ENCODE measurements around the gene FBXO34. TPM values are rescaled to one million over a fixed set of nuclear protein-coding genes. Genes with fewer than 3 reads are reported as not detected.
"Not testable (repeated sequence)": the region's sequence is repeated elsewhere in the genome, so short reads cannot be mapped to it uniquely, and the experiment has no call there.

Gene FBXO34
- total RNA-seq, 1 experiment from 2014 or later, result 12.0 TPM

DNA sequence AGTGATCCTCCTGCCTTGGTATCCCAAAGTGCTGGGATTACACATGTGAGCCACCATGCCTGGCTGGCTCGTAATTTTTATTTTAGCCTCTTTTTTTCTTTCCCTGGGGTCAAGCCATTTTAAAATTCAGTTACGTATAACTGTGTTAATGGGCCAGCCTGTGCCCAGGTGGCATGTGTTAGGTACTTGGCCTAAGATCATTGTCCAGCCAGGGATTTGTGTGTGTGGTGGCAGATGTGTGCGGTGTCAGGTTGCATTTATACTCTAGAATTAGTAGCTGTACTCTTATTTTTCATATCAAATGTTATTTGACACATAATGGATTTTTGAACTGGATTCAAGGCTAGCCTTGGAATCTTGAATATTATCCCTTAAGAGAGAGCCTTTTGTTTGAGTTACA is 69.3 kb downstream of the FBXO34 start:
- intact Hi-C loops (cut with micrococcal nuclease), result no loop called here
- Mint-ChIP-seq H3K36me3 (ENCODE audit: insufficient read depth, unreplicated experiment) (no peaks in the 10 kb centered on the region), H3K9me3 (ENCODE audit: unreplicated experiment) (no peaks in the 10 kb centered on the region), H3K27ac (ENCODE audit: low read depth, unreplicated experiment) (no peak overlapping the region), H3K27me3 (ENCODE audit: insufficient read depth, unreplicated experiment) (no peaks in the 10 kb centered on the region), H3K4me3 (ENCODE audit: unreplicated experiment) (no peak overlapping the region), H3K4me1 (ENCODE audit: insufficient read depth, unreplicated experiment) (peaks cover 8% of the 10 kb centered on the region)
- no peak for DNase-seq (ENCODE audit: unreplicated experiment)
- TF ChIP-seq, protein P1, sequence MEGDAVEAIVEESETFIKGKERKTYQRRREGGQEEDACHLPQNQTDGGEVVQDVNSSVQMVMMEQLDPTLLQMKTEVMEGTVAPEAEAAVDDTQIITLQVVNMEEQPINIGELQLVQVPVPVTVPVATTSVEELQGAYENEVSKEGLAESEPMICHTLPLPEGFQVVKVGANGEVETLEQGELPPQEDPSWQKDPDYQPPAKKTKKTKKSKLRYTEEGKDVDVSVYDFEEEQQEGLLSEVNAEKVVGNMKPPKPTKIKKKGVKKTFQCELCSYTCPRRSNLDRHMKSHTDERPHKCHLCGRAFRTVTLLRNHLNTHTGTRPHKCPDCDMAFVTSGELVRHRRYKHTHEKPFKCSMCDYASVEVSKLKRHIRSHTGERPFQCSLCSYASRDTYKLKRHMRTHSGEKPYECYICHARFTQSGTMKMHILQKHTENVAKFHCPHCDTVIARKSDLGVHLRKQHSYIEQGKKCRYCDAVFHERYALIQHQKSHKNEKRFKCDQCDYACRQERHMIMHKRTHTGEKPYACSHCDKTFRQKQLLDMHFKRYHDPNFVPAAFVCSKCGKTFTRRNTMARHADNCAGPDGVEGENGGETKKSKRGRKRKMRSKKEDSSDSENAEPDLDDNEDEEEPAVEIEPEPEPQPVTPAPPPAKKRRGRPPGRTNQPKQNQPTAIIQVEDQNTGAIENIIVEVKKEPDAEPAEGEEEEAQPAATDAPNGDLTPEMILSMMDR (IDR thresholded peaks at IDR 0.05; ENCODE audit: unreplicated experiment), result no peak
- ChIA-PET CTCF (interaction anchor here (1.0 kb wide), 1 partner anchor 42 kb away, joined by 4 read pairs; no protein-coding TSS in a partner anchor), POLR2A (no interaction called here)
- no TSS peak for BruUV-seq (replicated peaks)

DNA sequence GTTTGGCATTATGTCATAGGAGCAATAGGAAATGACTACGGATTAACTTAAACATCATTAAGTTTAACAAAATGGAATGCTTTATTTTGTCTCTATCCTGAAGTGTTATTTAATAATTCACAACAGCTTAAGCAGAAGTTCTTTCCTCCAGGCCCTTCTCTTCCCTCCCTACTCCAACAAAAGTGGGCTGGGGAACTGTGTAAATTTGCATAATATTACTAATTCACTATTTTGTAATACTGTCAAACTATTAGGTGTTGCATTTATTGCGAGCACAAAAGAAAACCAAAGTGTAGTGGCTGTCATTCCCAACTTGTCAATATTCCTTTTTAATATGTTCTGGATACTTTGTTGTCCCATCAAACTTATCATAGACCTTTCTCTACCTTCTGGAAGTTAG is 70.6 kb downstream of the FBXO34 start:
- no peaks in the 10 kb centered on the region for H3K36me3 Mint-ChIP-seq (ENCODE audit: insufficient read depth, unreplicated experiment)
- CTCF ChIA-PET, result no interaction called here
- H3K4me1 Mint-ChIP-seq (ENCODE audit: insufficient read depth, unreplicated experiment), result peaks cover 8% of the 10 kb centered on the region
- intact Hi-C loops (cut with micrococcal nuclease), result no loop called here
- DNase-seq (ENCODE audit: unreplicated experiment), result no peak
- no peaks in the 10 kb centered on the region for H3K27me3 Mint-ChIP-seq (ENCODE audit: insufficient read depth, unreplicated experiment)
- H3K4me3 Mint-ChIP-seq (ENCODE audit: unreplicated experiment), result no peak overlapping the region
- H3K9me3 Mint-ChIP-seq (ENCODE audit: unreplicated experiment), result no peaks in the 10 kb centered on the region
- POLR2A ChIA-PET, result interaction anchor here (0.6 kb wide), 1 partner anchor 10 kb away, joined by 3 read pairs; no protein-coding TSS in a partner anchor
- H3K27ac Mint-ChIP-seq (ENCODE audit: low read depth, unreplicated experiment), result no peak overlapping the region
- TF ChIP-seq, protein P1 (IDR thresholded peaks at IDR 0.05; ENCODE audit: unreplicated experiment), result no peak
- BruUV-seq (replicated peaks), result no TSS peak

DNA sequence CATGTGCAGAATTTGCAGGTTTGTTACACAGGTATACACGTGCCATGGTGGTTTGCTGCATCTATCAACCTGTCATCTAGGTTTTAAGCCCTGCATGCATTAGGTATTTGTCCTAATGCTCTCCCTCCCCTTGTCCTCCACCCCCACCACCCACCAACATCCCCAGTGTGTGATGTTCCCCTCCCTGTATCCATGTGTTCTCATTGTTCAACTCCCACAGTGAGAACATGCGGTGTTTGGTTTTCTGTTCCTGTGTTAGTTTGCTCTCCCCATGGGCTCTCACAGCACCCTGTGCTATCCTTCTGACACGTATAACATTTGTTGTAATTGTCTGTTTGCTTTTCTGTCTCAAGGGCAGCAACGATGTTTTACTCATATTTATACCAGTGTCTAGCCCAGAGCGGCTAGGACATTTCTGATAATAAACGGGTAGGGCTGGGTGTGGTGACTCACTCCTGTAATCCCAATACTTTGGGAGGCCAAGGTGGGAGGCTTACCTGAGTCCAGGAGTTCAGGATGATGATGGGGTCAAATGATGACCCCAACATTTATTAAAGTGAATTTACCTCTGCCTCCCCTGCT is 73.5 kb downstream of the FBXO34 start:
- intact Hi-C loops (cut with micrococcal nuclease); H3K27me3 Mint-ChIP-seq (ENCODE audit: insufficient read depth, unreplicated experiment); H3K36me3 Mint-ChIP-seq (ENCODE audit: insufficient read depth, unreplicated experiment); H3K4me1 Mint-ChIP-seq (ENCODE audit: insufficient read depth, unreplicated experiment); H3K27ac Mint-ChIP-seq (ENCODE audit: low read depth, unreplicated experiment); POLR2A ChIA-PET; H3K4me3 Mint-ChIP-seq (ENCODE audit: unreplicated experiment); DNase-seq (ENCODE audit: unreplicated experiment); H3K9me3 Mint-ChIP-seq (ENCODE audit: unreplicated experiment); BruUV-seq (replicated peaks): not testable (repeated sequence)
- CTCF ChIA-PET, result interaction anchor here (0.9 kb wide), 1 partner anchor 100 kb away, joined by 3 read pairs; no protein-coding TSS in a partner anchor

DNA sequence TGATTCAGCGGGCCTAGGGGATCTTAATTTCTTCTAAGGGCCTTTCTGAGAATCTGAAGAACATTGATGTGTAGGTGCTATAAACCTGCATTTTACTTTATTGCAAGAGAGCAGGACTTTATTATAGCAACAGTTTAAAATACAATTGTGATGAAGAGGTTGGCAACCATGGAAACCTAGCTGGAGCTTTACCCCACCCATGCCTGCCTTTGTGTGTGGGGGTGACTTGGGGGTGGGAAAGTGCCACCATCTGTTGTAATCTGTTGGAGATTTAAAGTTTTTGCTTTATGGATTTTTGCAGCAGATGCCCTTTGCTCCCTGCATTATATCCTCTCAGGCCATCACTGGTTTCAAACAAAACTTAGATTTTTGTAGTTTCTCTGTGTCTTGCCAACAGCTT is 75.8 kb downstream of the FBXO34 start:
- Mint-ChIP-seq H3K27ac (ENCODE audit: low read depth, unreplicated experiment) (no peak overlapping the region), H3K36me3 (ENCODE audit: insufficient read depth, unreplicated experiment) (peaks cover 4% of the 10 kb centered on the region)

More for the DNA sequence above, 75.8 kb downstream of the FBXO34 start:
- BruUV-seq (replicated peaks), result no TSS peak
- intact Hi-C loops (cut with micrococcal nuclease), result no loop called here
- H3K9me3 Mint-ChIP-seq (ENCODE audit: unreplicated experiment), result no peaks in the 10 kb centered on the region
- TF ChIP-seq, protein P1 (IDR thresholded peaks at IDR 0.05; ENCODE audit: unreplicated experiment), result no peak
- no peak for DNase-seq (ENCODE audit: unreplicated experiment)
- H3K4me1 Mint-ChIP-seq (ENCODE audit: insufficient read depth, unreplicated experiment), result no peaks in the 10 kb centered on the region
- POLR2A ChIA-PET, result interaction anchor here (0.5 to 0.7 kb wide), 4 partner anchors 33 to 1128 kb away, joined by 3 to 5 read pairs (median 3); no protein-coding TSS in a partner anchor
- CTCF ChIA-PET, result interaction anchor here (0.7 to 1.2 kb wide), 3 partner anchors 49 to 81 kb away, joined by 3 to 5 read pairs (median 4); no protein-coding TSS in a partner anchor
- no peak overlapping the region for H3K4me3 Mint-ChIP-seq (ENCODE audit: unreplicated experiment)
- H3K27me3 Mint-ChIP-seq (ENCODE audit: insufficient read depth, unreplicated experiment), result no peaks in the 10 kb centered on the region

All from MCF 10A (cell line).